KMS-11 (cell line): Measurements from ENCODE around the gene GTF2F2.

Experiments
- H2AFZ ChIP-seq: fragments of 200-600 bp; sonication (generic); 2 replicates; pipeline ENCODE4 v1.6.1; 2016; ENCODE audit warnings: antibody characterized with exemption, mixed run types, low read depth
- H3K27ac ChIP-seq: fragments of 200-600 bp; sonication (generic); 2 replicates; pipeline ENCODE4 v1.6.1; 2016; ENCODE audit warnings: mild to moderate bottlenecking, mixed run types
- H3K27me3 ChIP-seq: fragments of 200-600 bp; sonication (generic); 2 replicates; pipeline ENCODE4 v1.6.1; 2017; ENCODE audit warnings: mild to moderate bottlenecking, low read depth, mixed run types, moderate library complexity; ENCODE audit not compliant: insufficient read depth
- H3K36me3 ChIP-seq: fragments of 200-600 bp; sonication (generic); 2 replicates; pipeline ENCODE4 v1.6.1; 2017; ENCODE audit warnings: mild to moderate bottlenecking, mixed run types; ENCODE audit not compliant: insufficient read depth
- H3K4me1 ChIP-seq: fragments of 200-600 bp; sonication (generic); 2 replicates; pipeline ENCODE4 v1.6.1; 2016; ENCODE audit warnings: mild to moderate bottlenecking, low read depth, mixed run types; ENCODE audit not compliant: poor library complexity, severe bottlenecking
- H3K4me2 ChIP-seq: fragments of 200-600 bp; sonication (generic); 2 replicates; pipeline ENCODE4 v1.7.0; 2016; ENCODE audit warnings: mild to moderate bottlenecking, mixed run types
- H3K4me3 ChIP-seq: fragments of 200-600 bp; sonication (generic); IDR thresholded peaks from 2 replicates; pipeline ENCODE4 v1.6.1; 2017; ENCODE audit warnings: low read depth, low read length, mixed read lengths; ENCODE audit not compliant: insufficient read depth
- H3K79me2 ChIP-seq: fragments of 200-600 bp; sonication (generic); 2 replicates; pipeline ENCODE4 v1.6.1; 2016; ENCODE audit warnings: low read depth, mixed run types; ENCODE audit not compliant: insufficient read depth
- H3K9ac ChIP-seq: fragments of 200-600 bp; sonication (generic); 2 replicates; pipeline ENCODE4 v1.6.1; 2016; ENCODE audit warnings: mild to moderate bottlenecking, mixed run types
- H4K20me1 ChIP-seq: fragments of 200-600 bp; sonication (generic); 2 replicates; pipeline ENCODE4 v1.6.1; 2016; ENCODE audit warnings: mild to moderate bottlenecking, mixed run types; ENCODE audit not compliant: insufficient read depth
- TF ChIP-seq, protein P1 (sequence below): fragments of 200-600 bp; sonication (generic); conservative IDR thresholded peaks from 2 replicates; pipeline ENCODE4 v1.6.1; 2017; ENCODE audit warnings: low read depth, mild to moderate bottlenecking, antibody characterized with exemption, low read length, moderate library complexity, mixed read lengths

GTF2F2 gene

DNA sequence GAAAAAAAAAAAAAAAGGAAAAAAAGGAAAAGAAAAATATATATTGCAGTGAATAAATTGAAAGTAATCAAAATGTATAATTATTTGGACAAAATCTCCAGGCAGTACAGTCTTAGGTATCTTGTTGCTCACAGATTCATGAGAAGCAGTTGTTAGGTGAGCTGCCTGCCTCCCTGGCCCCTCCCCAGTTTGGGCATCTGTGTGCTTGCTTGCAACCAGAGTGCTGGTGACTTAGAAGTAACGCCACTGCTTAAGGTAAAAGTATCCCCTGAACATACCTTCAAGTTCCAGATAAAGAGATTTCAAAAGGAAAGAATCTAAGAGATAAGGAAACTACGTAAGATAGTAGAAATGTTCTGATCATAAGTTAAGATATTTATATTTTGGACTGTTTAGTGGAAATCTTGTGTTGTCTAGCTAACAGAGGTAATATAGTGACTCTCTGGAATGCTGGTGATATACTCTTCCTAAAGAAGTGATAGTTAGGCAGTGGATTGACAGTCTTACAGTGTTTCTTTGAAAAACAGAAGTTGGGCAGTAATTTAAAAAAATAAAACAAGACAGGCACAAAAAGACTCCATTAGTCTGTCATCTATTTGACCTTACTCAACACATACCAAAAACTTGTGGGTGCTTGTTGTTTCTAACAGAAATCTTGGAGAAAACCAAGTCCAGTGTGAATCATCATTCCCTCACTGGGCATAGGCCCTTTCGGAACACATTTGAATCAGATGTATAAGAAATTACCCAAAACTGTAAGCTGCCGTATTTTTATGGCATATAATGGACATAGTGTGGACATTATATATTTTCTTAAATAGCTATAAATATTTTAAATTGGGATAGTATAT, 118.9 kb downstream of the GTF2F2 start:
- H3K36me3 ChIP-seq = no peaks in the 10 kb centered on the region
- H2AFZ ChIP-seq = no peak overlapping the region
- no peaks in the 10 kb centered on the region for H3K79me2 ChIP-seq
- H3K27ac ChIP-seq = no peak overlapping the region
- H3K27me3 ChIP-seq = no peaks in the 10 kb centered on the region
- H3K4me2 ChIP-seq = no peak overlapping the region
- H3K4me1 ChIP-seq = no peaks in the 10 kb centered on the region
- H3K4me3 ChIP-seq = no peak overlapping the region
- no peaks in the 10 kb centered on the region for H4K20me1 ChIP-seq
- TF ChIP-seq, protein P1, sequence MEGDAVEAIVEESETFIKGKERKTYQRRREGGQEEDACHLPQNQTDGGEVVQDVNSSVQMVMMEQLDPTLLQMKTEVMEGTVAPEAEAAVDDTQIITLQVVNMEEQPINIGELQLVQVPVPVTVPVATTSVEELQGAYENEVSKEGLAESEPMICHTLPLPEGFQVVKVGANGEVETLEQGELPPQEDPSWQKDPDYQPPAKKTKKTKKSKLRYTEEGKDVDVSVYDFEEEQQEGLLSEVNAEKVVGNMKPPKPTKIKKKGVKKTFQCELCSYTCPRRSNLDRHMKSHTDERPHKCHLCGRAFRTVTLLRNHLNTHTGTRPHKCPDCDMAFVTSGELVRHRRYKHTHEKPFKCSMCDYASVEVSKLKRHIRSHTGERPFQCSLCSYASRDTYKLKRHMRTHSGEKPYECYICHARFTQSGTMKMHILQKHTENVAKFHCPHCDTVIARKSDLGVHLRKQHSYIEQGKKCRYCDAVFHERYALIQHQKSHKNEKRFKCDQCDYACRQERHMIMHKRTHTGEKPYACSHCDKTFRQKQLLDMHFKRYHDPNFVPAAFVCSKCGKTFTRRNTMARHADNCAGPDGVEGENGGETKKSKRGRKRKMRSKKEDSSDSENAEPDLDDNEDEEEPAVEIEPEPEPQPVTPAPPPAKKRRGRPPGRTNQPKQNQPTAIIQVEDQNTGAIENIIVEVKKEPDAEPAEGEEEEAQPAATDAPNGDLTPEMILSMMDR = no peak
- H3K9ac ChIP-seq = no peak overlapping the region

DNA sequence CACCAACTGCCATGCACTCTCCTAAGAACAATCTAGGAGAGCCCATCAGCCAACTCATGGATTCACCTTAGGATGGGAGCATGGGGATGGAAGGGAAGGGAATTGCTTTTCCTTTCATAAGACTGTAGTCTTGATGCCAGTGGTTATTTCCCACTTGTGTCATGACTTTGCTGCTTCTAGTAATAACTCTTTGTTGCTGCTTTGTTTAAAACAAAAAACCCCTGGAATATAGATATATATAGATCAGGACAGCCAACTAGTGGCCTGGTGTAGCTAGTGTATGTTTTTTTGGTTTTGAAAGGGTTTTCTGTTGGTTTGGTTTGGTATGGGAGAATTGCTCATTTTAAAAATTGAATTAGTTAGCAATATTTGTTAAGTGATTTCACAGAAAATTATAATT, 119.8 kb downstream of the GTF2F2 start:
- H3K27me3 ChIP-seq = no peaks in the 10 kb centered on the region
- H2AFZ ChIP-seq = no peak overlapping the region
- no peak overlapping the region for H3K27ac ChIP-seq
- no peak overlapping the region for H3K4me3 ChIP-seq
- no peaks in the 10 kb centered on the region for H3K36me3 ChIP-seq
- H3K4me1 ChIP-seq = no peaks in the 10 kb centered on the region
- no peaks in the 10 kb centered on the region for H4K20me1 ChIP-seq
- H3K79me2 ChIP-seq = no peaks in the 10 kb centered on the region
- no peak overlapping the region for H3K4me2 ChIP-seq
- H3K9ac ChIP-seq = no peak overlapping the region
- TF ChIP-seq, protein P1 = no peak

GRCh38 chr13:45242070-45242469, 121.8 kb downstream of the GTF2F2 start:
- Histone ChIP-seq H3K79me2 (no peaks in the 10 kb centered on the region), H3K27me3 (no peaks in the 10 kb centered on the region), H4K20me1 (no peaks in the 10 kb centered on the region), H3K4me1 (no peaks in the 10 kb centered on the region), H3K27ac (no peak overlapping the region), H3K36me3 (no peaks in the 10 kb centered on the region), H2AFZ (no peak overlapping the region), H3K4me3 (no peak overlapping the region), H3K4me2 (no peak overlapping the region), H3K9ac (no peak overlapping the region)
- TF ChIP-seq, protein P1 = no peak

GRCh38 chr13:45242524-45242923, 122.2 kb downstream of the GTF2F2 start:
- Histone ChIP-seq H3K4me3 (no peak overlapping the region), H4K20me1 (no peaks in the 10 kb centered on the region), H3K4me2 (no peak overlapping the region), H3K79me2 (no peaks in the 10 kb centered on the region), H3K27me3 (no peaks in the 10 kb centered on the region), H3K9ac (no peak overlapping the region), H3K36me3 (no peaks in the 10 kb centered on the region), H3K4me1 (no peaks in the 10 kb centered on the region), H3K27ac (no peak overlapping the region), H2AFZ (no peak overlapping the region)
- TF ChIP-seq, protein P1 = no peak
